Kidney epithelial cell (primary cell): ENCODE results near the gene ZMYM3. TPM values are rescaled to one million over a fixed set of nuclear protein-coding genes. Genes with fewer than 3 reads are reported as not detected.

Source experiments
- DNase-seq: peaks from one replicate; pipeline ENCODE4 v3.0.0-alpha.2; 2010; ENCODE audit warnings: low read depth
- H3K27me3 ChIP-seq: 2 replicates; pipeline ENCODE4 v1.6.0; 2011; ENCODE audit warnings: low read length; ENCODE audit not compliant: control insufficient read depth, insufficient read depth
- H3K36me3 ChIP-seq: 2 replicates; pipeline ENCODE4 v1.5.1; 2011; ENCODE audit warnings: low read length; ENCODE audit not compliant: control insufficient read depth, insufficient read depth
- H3K4me3 ChIP-seq: 2 replicates; pipeline ENCODE4 v1.5.1; 2011; ENCODE audit warnings: low read depth, mild to moderate bottlenecking, control low read depth, low read length
- CTCF ChIP-seq: IDR thresholded peaks from 2 replicates; pipeline ENCODE4 v1.5.1; 2011; ENCODE audit warnings: mild to moderate bottlenecking, moderate library complexity, low read length, control low read depth, inconsistent platforms; ENCODE audit not compliant: insufficient read depth, poor library complexity, severe bottlenecking
- total RNA-seq: library from RNA; depleted of rRNA; stranded (reverse); fragments of >200 nt; gene quantifications from 2 replicates; pipeline ENCODE4 v1.2.3, GENCODE V29; 2015

Gene ZMYM3
- total RNA-seq, 1 donor from 2014 or later = 11.0 TPM

DNA sequence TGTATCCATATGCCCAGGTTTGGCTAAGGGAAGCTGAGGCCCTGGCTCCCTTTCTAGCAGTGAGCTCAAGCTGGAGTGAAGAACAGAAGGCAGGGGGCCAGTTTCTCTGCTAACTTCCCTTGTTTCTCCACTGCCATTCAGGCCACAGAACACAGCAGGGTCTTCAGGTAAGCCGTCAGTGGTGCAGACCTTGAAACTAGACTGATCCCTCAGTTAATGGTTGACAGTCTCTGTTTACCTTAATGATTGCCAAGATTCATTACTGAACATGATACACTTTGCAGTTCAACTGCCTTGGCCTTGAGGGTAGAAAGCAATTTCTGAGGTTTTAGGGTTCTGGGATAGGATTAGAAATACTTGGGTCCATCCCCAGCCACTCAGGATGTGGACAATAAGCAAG lies 39.8 kb downstream of the ZMYM3 start:
- Histone ChIP-seq H3K4me3 (no peak overlapping the region), H3K36me3 (no peaks in the 10 kb centered on the region), H3K27me3 (no peaks in the 10 kb centered on the region)
- no peak for TF ChIP-seq CTCF
- no peak for DNase-seq

DNA sequence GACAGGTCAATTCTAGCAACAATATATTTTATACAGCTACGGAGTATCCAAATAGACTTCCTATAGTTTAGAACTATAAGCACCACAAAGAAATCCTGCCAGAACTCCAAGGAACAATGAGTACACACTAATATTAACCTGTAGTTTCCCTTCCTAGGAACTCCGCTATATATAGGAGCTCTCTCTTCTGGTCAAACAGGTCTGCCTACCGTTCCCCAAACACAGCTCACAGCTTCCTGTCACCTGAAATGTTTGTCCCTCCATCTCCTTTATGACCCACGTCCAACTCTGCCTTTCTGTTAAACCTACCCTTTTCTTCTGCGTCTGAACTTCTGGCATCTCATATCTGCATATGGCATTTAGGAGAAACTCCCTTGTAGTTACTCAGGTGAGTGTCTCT lies 41.4 kb downstream of the ZMYM3 start:
- H3K36me3 ChIP-seq = no peaks in the 10 kb centered on the region
- DNase-seq = no peak
- no peak overlapping the region for H3K4me3 ChIP-seq
- no peak for TF ChIP-seq CTCF
- H3K27me3 ChIP-seq = no peaks in the 10 kb centered on the region

DNA sequence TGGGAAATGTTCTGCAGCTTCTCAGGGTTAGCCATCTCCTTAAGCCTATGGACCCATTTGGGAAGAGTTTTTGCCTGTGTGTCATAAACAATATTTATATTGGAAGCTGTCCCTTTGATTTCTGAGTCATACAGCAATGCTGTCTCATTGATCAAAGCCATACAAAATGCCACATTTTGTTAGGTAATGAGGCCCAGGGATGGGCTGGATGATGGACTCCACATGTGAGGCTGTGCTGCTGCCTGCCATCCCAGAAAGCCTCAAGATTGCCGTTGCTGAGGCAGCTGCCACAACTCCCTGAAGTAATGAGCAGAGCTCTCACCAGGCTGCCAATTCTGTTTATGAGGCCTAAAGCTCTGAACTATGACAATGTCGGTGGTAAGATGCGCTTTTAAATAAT lies 43.1 kb downstream of the ZMYM3 start:
- no peaks in the 10 kb centered on the region for H3K36me3 ChIP-seq
- DNase-seq = no peak
- no peak overlapping the region for H3K4me3 ChIP-seq
- no peaks in the 10 kb centered on the region for H3K27me3 ChIP-seq
- no peak for TF ChIP-seq CTCF

- TF ChIP-seq CTCF = no peak
- Histone ChIP-seq H3K4me3 (no peak overlapping the region), H3K36me3 (no peaks in the 10 kb centered on the region), H3K27me3 (no peaks in the 10 kb centered on the region)
- no peak for DNase-seq
Measured at GRCh38 chrX:71199252-71200008, 54.5 kb downstream of the ZMYM3 start.

DNA sequence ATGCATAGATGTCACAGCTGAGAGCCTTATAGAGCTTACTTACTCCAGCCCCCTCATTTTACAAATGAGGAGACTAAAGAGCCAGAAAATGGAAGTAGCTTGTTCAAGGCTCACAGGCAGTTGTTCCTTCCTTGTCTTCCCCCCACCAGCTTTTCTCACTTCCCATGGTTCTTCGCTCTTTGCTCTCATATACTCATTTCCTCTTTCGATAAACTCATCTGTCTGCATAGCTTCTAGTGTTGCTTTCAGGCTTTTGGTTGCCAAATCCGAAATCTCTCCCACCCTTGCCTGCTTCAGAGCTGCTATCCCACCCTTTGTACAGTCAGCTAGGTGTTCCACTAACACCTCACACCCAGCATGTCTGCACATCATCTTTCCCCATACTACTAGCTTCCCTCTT lies 55.9 kb downstream of the ZMYM3 start:
- no peaks in the 10 kb centered on the region for H3K27me3 ChIP-seq
- no peak overlapping the region for H3K4me3 ChIP-seq
- TF ChIP-seq CTCF = no peak
- H3K36me3 ChIP-seq = no peaks in the 10 kb centered on the region
- no peak for DNase-seq

- no peak for TF ChIP-seq CTCF
- DNase-seq = no peak
- Histone ChIP-seq H3K27me3 (no peaks in the 10 kb centered on the region), H3K36me3 (no peaks in the 10 kb centered on the region), H3K4me3 (no peak overlapping the region)
Measured at GRCh38 chrX:71195964-71196649, 57.8 kb downstream of the ZMYM3 start.
